ENCODE data around the gene PPP3R1.

Gene PPP3R1

DNA sequence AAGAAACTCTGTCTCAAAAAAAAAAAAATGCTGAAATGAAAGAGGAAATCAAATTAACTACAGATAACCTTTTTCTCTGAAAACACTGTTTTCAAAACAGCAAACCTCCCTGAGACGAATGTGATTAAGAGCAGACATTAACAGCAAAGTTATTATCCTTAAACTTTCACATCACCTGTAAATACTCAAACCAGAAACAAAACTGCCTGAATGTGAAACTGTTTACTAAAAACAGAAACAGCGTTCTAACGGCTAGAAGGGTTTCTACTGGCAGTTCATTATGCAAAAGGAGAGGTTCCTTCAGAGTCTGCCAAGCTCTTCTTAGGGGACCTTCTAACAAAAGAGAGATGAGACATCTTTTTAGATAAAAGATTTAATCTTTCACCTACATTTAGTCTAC lies 48.7 kb downstream of the PPP3R1 start (continued):
- TF ChIP-seq TOX (CRISPR knock-in tag; IDR thresholded peaks at IDR 0.05; ENCODE audit: borderline replicate concordance) = no peak
- TF ChIP-seq BACH2 (CRISPR knock-in tag; IDR thresholded peaks at IDR 0.05; ENCODE audit: borderline replicate concordance) = no peak
- TF ChIP-seq ZFP30 (CRISPR knock-in tag; IDR thresholded peaks at IDR 0.05) = no peak
- no peak for TF ChIP-seq CREB5 (CRISPR knock-in tag; IDR thresholded peaks at IDR 0.05; ENCODE audit: low read depth)

DNA sequence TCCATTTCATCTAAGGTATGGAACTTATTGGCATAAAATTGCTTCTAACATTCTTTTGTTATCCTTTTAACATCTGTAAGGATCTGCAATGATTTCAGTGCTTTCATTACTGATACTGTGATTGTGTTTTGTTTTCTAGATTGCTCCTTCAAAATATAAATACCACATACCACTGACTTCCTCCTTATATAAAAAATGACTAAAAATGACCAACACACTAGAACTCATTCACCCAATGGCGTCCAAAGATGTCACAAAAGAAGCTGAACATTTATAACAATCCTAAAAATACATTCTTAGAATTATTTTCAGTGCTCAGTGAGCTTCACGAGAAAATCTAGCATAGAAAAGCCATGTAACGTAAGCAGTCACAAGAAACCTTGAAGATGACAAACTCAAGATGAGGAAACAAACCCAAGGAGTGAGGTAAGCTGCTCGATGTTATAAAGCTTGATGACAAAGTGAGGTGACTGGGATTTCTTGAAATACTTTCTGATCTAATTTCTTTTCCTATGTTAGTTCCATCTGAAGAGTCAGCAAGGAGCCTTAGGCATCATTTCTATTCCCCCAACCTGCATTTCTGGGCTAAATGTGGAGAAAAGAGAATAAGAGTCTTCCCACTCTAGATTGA lies 52.1 kb downstream of the PPP3R1 start:
- ATAC-seq = no peak
- TF ChIP-seq ZNF70 (CRISPR knock-in tag; IDR thresholded peaks at IDR 0.05) (no peak), ESRRG (CRISPR knock-in tag; IDR thresholded peaks at IDR 0.05) (no peak), TOX (CRISPR knock-in tag; IDR thresholded peaks at IDR 0.05; ENCODE audit: borderline replicate concordance) (no peak)

DNA sequence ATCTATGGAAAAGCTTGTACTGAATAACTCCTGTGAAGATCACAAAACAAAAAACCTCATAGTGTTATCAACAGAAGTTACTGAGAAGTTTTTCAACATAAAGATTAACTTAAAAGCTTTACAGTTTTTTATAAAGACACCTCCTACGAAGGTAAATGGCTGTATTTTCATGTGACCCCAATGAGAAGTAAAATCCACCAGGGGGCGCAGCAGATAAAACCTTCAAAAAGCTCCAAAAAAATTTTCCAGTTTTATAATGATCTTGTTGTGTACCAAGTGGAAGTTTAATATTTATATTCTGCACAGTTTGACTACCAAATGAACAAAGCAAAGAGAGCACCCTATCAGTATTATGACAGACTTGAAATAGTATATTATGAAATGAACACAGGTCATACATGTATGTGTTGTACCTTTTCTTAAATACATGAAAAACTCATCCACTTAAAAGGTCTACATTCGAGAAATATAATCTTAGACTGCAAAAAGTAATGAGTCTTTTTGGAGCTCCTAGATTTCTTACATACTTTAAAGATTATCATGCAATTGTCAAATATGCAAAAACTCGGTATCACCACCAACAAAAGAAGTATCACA lies 56.1 kb downstream of the PPP3R1 start:
- no peak for ATAC-seq
- TF ChIP-seq ZNF70 (CRISPR knock-in tag; IDR thresholded peaks at IDR 0.05) = no peak
- no peak for TF ChIP-seq GLIS3 (CRISPR knock-in tag; IDR thresholded peaks at IDR 0.05)
- TF ChIP-seq SNAI2 (CRISPR knock-in tag; IDR thresholded peaks at IDR 0.05) = no peak
- no peak for TF ChIP-seq TOX (CRISPR knock-in tag; IDR thresholded peaks at IDR 0.05; ENCODE audit: borderline replicate concordance)
- TF ChIP-seq CSDC2 (CRISPR knock-in tag; IDR thresholded peaks at IDR 0.05) = no peak
- no peak for TF ChIP-seq ZNF565 (CRISPR knock-in tag; conservative IDR thresholded peaks at IDR 0.05; ENCODE audit: low read depth)
- TF ChIP-seq ZNF8 (CRISPR knock-in tag; IDR thresholded peaks at IDR 0.05) = no peak
- TF ChIP-seq, protein P1, sequence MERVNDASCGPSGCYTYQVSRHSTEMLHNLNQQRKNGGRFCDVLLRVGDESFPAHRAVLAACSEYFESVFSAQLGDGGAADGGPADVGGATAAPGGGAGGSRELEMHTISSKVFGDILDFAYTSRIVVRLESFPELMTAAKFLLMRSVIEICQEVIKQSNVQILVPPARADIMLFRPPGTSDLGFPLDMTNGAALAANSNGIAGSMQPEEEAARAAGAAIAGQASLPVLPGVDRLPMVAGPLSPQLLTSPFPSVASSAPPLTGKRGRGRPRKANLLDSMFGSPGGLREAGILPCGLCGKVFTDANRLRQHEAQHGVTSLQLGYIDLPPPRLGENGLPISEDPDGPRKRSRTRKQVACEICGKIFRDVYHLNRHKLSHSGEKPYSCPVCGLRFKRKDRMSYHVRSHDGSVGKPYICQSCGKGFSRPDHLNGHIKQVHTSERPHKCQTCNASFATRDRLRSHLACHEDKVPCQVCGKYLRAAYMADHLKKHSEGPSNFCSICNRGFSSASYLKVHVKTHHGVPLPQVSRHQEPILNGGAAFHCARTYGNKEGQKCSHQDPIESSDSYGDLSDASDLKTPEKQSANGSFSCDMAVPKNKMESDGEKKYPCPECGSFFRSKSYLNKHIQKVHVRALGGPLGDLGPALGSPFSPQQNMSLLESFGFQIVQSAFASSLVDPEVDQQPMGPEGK (CRISPR knock-in tag; IDR thresholded peaks at IDR 0.05; ENCODE audit: borderline replicate concordance) = no peak
- TF ChIP-seq ZFP3 (CRISPR knock-in tag; IDR thresholded peaks at IDR 0.05) = no peak
- no peak for TF ChIP-seq BACH2 (CRISPR knock-in tag; IDR thresholded peaks at IDR 0.05; ENCODE audit: borderline replicate concordance)
- no peak for TF ChIP-seq POU6F1 (CRISPR knock-in tag; IDR thresholded peaks at IDR 0.05; ENCODE audit: borderline replicate concordance, low read depth)
- no peak for TF ChIP-seq ARNTL (CRISPR knock-in tag; IDR thresholded peaks at IDR 0.05; ENCODE audit: borderline replicate concordance, low read depth)
- no peak for TF ChIP-seq ESRRG (CRISPR knock-in tag; IDR thresholded peaks at IDR 0.05)
- no peak for TF ChIP-seq TSHZ2 (CRISPR knock-in tag; IDR thresholded peaks at IDR 0.05)
- no peak for TF ChIP-seq OSR1 (CRISPR knock-in tag; IDR thresholded peaks at IDR 0.05)
- TF ChIP-seq CREB5 (CRISPR knock-in tag; IDR thresholded peaks at IDR 0.05; ENCODE audit: low read depth) = no peak
- TF ChIP-seq TCF4 (CRISPR knock-in tag; IDR thresholded peaks at IDR 0.05; ENCODE audit: borderline replicate concordance) = no peak

DNA sequence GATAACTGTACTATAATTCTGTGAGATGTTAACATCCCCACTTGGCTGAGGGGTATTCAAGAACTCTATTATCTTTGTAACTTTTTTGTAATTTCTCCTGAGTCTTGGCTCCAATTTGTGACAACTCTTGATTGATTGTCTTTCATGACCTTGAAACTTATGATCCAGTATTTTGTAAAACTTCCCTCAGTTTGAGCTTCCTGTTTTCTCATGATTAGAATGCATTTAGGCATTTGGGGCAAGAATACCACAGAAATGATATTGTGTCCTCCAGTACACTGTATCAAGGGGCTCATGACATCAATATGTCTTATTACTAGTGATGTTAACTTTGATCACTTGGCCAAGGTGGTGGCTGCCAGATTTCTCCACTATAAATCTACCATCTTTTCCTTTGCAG lies 57.2 kb downstream of the PPP3R1 start:
- no peak for TF ChIP-seq OSR1 (CRISPR knock-in tag; IDR thresholded peaks at IDR 0.05)
- no peak for TF ChIP-seq BACH2 (CRISPR knock-in tag; IDR thresholded peaks at IDR 0.05; ENCODE audit: borderline replicate concordance)
- TF ChIP-seq, protein P1 (CRISPR knock-in tag; IDR thresholded peaks at IDR 0.05; ENCODE audit: borderline replicate concordance) = no peak
- no peak for TF ChIP-seq ESRRG (CRISPR knock-in tag; IDR thresholded peaks at IDR 0.05)
- no peak for TF ChIP-seq GLIS3 (CRISPR knock-in tag; IDR thresholded peaks at IDR 0.05)
- no peak for TF ChIP-seq RARB (CRISPR knock-in tag; IDR thresholded peaks at IDR 0.05)
- no peak for TF ChIP-seq TCF4 (CRISPR knock-in tag; IDR thresholded peaks at IDR 0.05; ENCODE audit: borderline replicate concordance)
- TF ChIP-seq ZNF70 (CRISPR knock-in tag; IDR thresholded peaks at IDR 0.05) = no peak
- no peak for TF ChIP-seq TOX (CRISPR knock-in tag; IDR thresholded peaks at IDR 0.05; ENCODE audit: borderline replicate concordance)
- no peak for TF ChIP-seq CSDC2 (CRISPR knock-in tag; IDR thresholded peaks at IDR 0.05)
- no peak for TF ChIP-seq ZC3H10 (CRISPR knock-in tag; IDR thresholded peaks at IDR 0.05)
- no peak for ATAC-seq

Data from SK-N-SH treated with all-trans-retinoic acid at 6 μM for 48 hours (cell line).